H1 (cell line): ENCODE results near the gene KCNB1. TPM values are rescaled to one million over a fixed set of nuclear protein-coding genes. Genes with fewer than 3 reads are reported as not detected.

Source experiments
- CTCF ChIA-PET: fragments of 300-600 bp; sonication (Branson Sonifier 250); formaldehyde crosslinking; loops from one replicate; lab custom pipeline; 2021; ENCODE audit not compliant: partially characterized antibody; lab: Charles Lee
- POLR2A ChIA-PET: fragments of 300-600 bp; sonication (Branson Sonifier 250); formaldehyde crosslinking; loops from one replicate; lab custom pipeline; 2021; ENCODE audit warnings: inconsistent platforms; ENCODE audit not compliant: partially characterized antibody; lab: Charles Lee
- DNase-seq, 2 experiments: peaks; one replicate each; pipeline versions ENCODE4 v3.0.0 to v3.0.0-alpha.2; 2010 to 2022; ENCODE audit warnings: low spot score in 2 of 2, low read depth in 1 of 2, mixed read lengths in 1 of 2
- FAIRE-seq: peaks from 2 replicates; lab custom pipeline; 2011; peaks lifted over from hg19 to GRCh38; lab: Jason Lieb, UNC
- H2AFZ ChIP-seq: 2 replicates; pipeline ENCODE4 v1.8.1; 2012; ENCODE audit warnings: low read length, inconsistent platforms
- H2AK5ac ChIP-seq: 2 replicates; pipeline ENCODE4 v1.6.1; 2013; ENCODE audit warnings: low read depth, low read length
- H2BK120ac ChIP-seq: replicated peaks from 2 replicates; pipeline ENCODE3; 2013; ENCODE audit warnings: low read depth, low read length, inconsistent platforms
- H2BK12ac ChIP-seq: 2 replicates; pipeline ENCODE4 v1.6.1; 2013; ENCODE audit warnings: low read depth, low read length
- H2BK15ac ChIP-seq: 2 replicates; pipeline ENCODE4 v1.6.1; 2013; ENCODE audit warnings: low read length
- H2BK20ac ChIP-seq: 2 replicates; pipeline ENCODE4 v1.6.1; 2013; ENCODE audit warnings: low read length
- H2BK5ac ChIP-seq: 2 replicates; pipeline ENCODE4 v1.6.1; 2013; ENCODE audit warnings: low read depth, low read length
- H3K14ac ChIP-seq: 2 replicates; pipeline ENCODE4 v1.6.1; 2013; ENCODE audit warnings: inconsistent platforms; ENCODE audit not compliant: insufficient read length
- H3K18ac ChIP-seq: 2 replicates; pipeline ENCODE4 v1.6.1; 2013; ENCODE audit warnings: low read length; ENCODE audit errors: extremely low read depth
- H3K23ac ChIP-seq: 2 replicates; pipeline ENCODE4 v1.6.1; 2013; ENCODE audit warnings: inconsistent platforms; ENCODE audit not compliant: insufficient read length
- H3K23me2 ChIP-seq: 2 replicates; pipeline ENCODE4 v1.6.1; 2013; ENCODE audit warnings: low read depth, low read length
- H3K27ac ChIP-seq: 2 replicates; pipeline ENCODE4 v1.6.1; 2011; ENCODE audit warnings: low read depth, low read length, inconsistent platforms
- H3K27me3 ChIP-seq, 4 experiments: replicated peaks in 1 of 4; 1 replicate in 1 of 4; 2 replicates in 3 of 4; pipeline versions ENCODE4 v1.6.1 to v1.8.1; 2011 to 2013; ENCODE audit warnings: low read length in 3 of 4, mild to moderate bottlenecking in 3 of 4, inconsistent platforms in 2 of 4, mixed read lengths in 2 of 4, moderate library complexity in 1 of 4; ENCODE audit not compliant: control insufficient read depth in 3 of 4, insufficient read depth in 3 of 4; ENCODE audit errors: extremely low read depth in 1 of 4
- H3K36me3 ChIP-seq, 4 experiments: 2 replicates each; pipeline versions ENCODE4 v1.6.1 to v1.8.1; 2011 to 2013; ENCODE audit warnings: mild to moderate bottlenecking in 4 of 4, low read length in 3 of 4, moderate library complexity in 2 of 4, control low read depth in 1 of 4, inconsistent platforms in 1 of 4; ENCODE audit not compliant: insufficient read depth in 4 of 4, control insufficient read depth in 2 of 4
- H3K4ac ChIP-seq: replicated peaks from 2 replicates; pipeline ENCODE3; 2013; ENCODE audit warnings: low read length, low read depth, mixed read lengths, inconsistent platforms; ENCODE audit not compliant: insufficient read length
- H3K4me1 ChIP-seq, 4 experiments: replicated peaks in 1 of 4; 1 replicate in 1 of 4; 2 replicates in 3 of 4; pipeline versions ENCODE4 v1.6.1 to v1.8.1; 2011 to 2013; ENCODE audit warnings: low read length in 3 of 4, inconsistent platforms in 2 of 4, mixed read lengths in 1 of 4; ENCODE audit not compliant: insufficient read depth in 4 of 4, control insufficient read depth in 3 of 4
- H3K4me2 ChIP-seq, 2 experiments: 2 replicates each; pipeline versions ENCODE4 v1.6.1 to v1.8.1; 2011 to 2013; ENCODE audit warnings: low read depth in 2 of 2, low read length in 2 of 2, control low read depth in 1 of 2, inconsistent platforms in 1 of 2, mild to moderate bottlenecking in 1 of 2; ENCODE audit not compliant: insufficient read depth in 1 of 2
- H3K4me3 ChIP-seq, 4 experiments: fragments of 200-600, 300-600 bp in 1 of 4; sonication (generic), shearing (Covaris generic), sonication (Bioruptor Twin) in 1 of 4; 2 replicates each; pipeline versions ENCODE4 v1.5.1 to v1.8.1; 2011 to 2016; ENCODE audit warnings: low read length in 4 of 4, low read depth in 3 of 4, control low read depth in 2 of 4, inconsistent platforms in 2 of 4, mild to moderate bottlenecking in 2 of 4, mixed read lengths in 1 of 4, moderate library complexity in 1 of 4; ENCODE audit not compliant: insufficient read depth in 2 of 4; ENCODE audit errors: extremely low read depth in 1 of 4
- H3K56ac ChIP-seq: replicated peaks from 2 replicates; pipeline ENCODE3; 2013; ENCODE audit warnings: low read depth, mild to moderate bottlenecking, mixed read lengths, low read length, inconsistent platforms; ENCODE audit not compliant: insufficient read length
- H3K79me1 ChIP-seq: 2 replicates; pipeline ENCODE4 v1.6.1; 2013; ENCODE audit warnings: low read depth, low read length, control low read depth
- H3K79me2 ChIP-seq, 2 experiments: 2 replicates each; pipeline versions ENCODE4 v1.6.1 to v1.8.1; 2012 to 2013; ENCODE audit warnings: low read length in 2 of 2, mild to moderate bottlenecking in 2 of 2, inconsistent platforms in 1 of 2; ENCODE audit not compliant: insufficient read depth in 2 of 2, control insufficient read depth in 1 of 2
- H3K9ac ChIP-seq, 4 experiments: replicated peaks in 1 of 4; 1 replicate in 1 of 4; 2 replicates in 3 of 4; pipeline versions ENCODE4 v1.6.1 to v1.8.1; 2011 to 2013; ENCODE audit warnings: low read depth in 3 of 4, low read length in 3 of 4, control low read depth in 2 of 4, mild to moderate bottlenecking in 2 of 4, moderate library complexity in 2 of 4, inconsistent platforms in 1 of 4; ENCODE audit errors: extremely low read depth in 1 of 4
- H3K9me3 ChIP-seq, 2 experiments: 2 replicates each; pipeline versions ENCODE4 v1.6.1 to v1.8.1; 2012 to 2013; ENCODE audit warnings: mild to moderate bottlenecking in 2 of 2, moderate library complexity in 2 of 2, control low read depth in 1 of 2, inconsistent platforms in 1 of 2, low read depth in 1 of 2, low read length in 1 of 2, mixed read lengths in 1 of 2; ENCODE audit not compliant: insufficient read depth in 2 of 2
- H4K20me1 ChIP-seq, 2 experiments: replicated peaks in 1 of 2; 2 replicates each; pipeline versions ENCODE3 to v1.8.1; 2011 to 2013; ENCODE audit warnings: inconsistent platforms in 2 of 2, low read length in 2 of 2, mild to moderate bottlenecking in 1 of 2; ENCODE audit not compliant: insufficient read depth in 2 of 2, control insufficient read depth in 1 of 2
- H4K5ac ChIP-seq: 2 replicates; pipeline ENCODE4 v1.6.1; 2013; ENCODE audit warnings: low read length, low read depth, mixed read lengths, inconsistent platforms; ENCODE audit not compliant: insufficient read length
- H4K8ac ChIP-seq: 2 replicates; pipeline ENCODE4 v1.8.0; 2013; ENCODE audit warnings: mild to moderate bottlenecking, moderate library complexity, low read length, inconsistent platforms; ENCODE audit not compliant: insufficient read depth; ENCODE audit errors: extremely low read depth
- H4K91ac ChIP-seq: replicated peaks from 2 replicates; pipeline ENCODE3; 2013; ENCODE audit warnings: low read length, mixed read lengths, inconsistent platforms; ENCODE audit not compliant: insufficient read length
- BRCA1 ChIP-seq: IDR thresholded peaks from 2 replicates; pipeline ENCODE4 v1.6.1; 2012; ENCODE audit warnings: low read depth, low read length, improper control_type of control experiment
- CHD1 ChIP-seq: IDR thresholded peaks from 2 replicates; pipeline ENCODE4 v1.6.1; 2012; ENCODE audit warnings: low read depth, low read length, improper control_type of control experiment
- FOSL1 ChIP-seq: IDR thresholded peaks from 2 replicates; pipeline ENCODE4 v1.6.1; 2011; ENCODE audit warnings: mild to moderate bottlenecking, low read depth, low read length, moderate library complexity; ENCODE audit not compliant: insufficient read depth
- NRF1 ChIP-seq: IDR thresholded peaks from 2 replicates; pipeline ENCODE4 v1.6.1; 2011; ENCODE audit warnings: mild to moderate bottlenecking, low read depth, low read length, improper control_type of control experiment
- SIRT6 ChIP-seq: IDR thresholded peaks from one replicate; pipeline ENCODE4 v1.7.1; 2012; ENCODE audit warnings: low read length, inconsistent platforms
- SUZ12 ChIP-seq: fragments of 200-600 bp; sonication (generic); IDR thresholded peaks from 2 replicates; pipeline ENCODE4 v1.6.1; 2012; ENCODE audit warnings: mild to moderate bottlenecking, inconsistent platforms, low read length, moderate library complexity, mixed read lengths
- TEAD4 ChIP-seq: IDR thresholded peaks from 2 replicates; pipeline ENCODE4 v1.6.1; 2012; ENCODE audit warnings: low read depth, low read length, inconsistent platforms, mixed read lengths
- WGBS, 2 experiments: shearing (Covaris generic) in 1 of 2; methylation state at CpG; one replicate each; pipeline versions ENCODE4 v1.1.6 to v1.1.7; 2013 to 2015; ENCODE audit warnings: low lambda C conversion rate in 2 of 2, mixed read lengths in 2 of 2, inconsistent platforms in 1 of 2, low coverage in 1 of 2, missing lambda C conversion rate in 1 of 2; ENCODE audit not compliant: insufficient replicate concordance in 2 of 2, insufficient coverage in 1 of 2, insufficient read length in 1 of 2; ENCODE audit errors: extremely low coverage in 1 of 2, missing lambda C conversion rate in 1 of 2; 5-methylcytosine and 5-hydroxymethylcytosine counted together
- polyA plus RNA-seq, 7 experiments: library from polyadenylated mRNA; depleted of rRNA in 3 of 7; stranded (reverse) in 5 of 7; unstranded in 2 of 7; fragments of >200 nt in 5 of 7; fragments of 200-250 nt in 2 of 7; gene quantifications; 1 replicate in 5 of 7; 2 replicates in 1 of 7; 4 replicates in 1 of 7; pipeline versions ENCODE4 v1.2.1 to v1.2.3, GENCODE V29; 2011 to 2013; ENCODE audit warnings: missing spikeins in 2 of 7, mixed read lengths in 2 of 7
- total RNA-seq: library from RNA; stranded (reverse); fragmentation: NEBNext Ultra II Directional; extraction: Animal tissue kit (Norgen Biotek cat#: 25700); gene quantifications from 2 replicates; pipeline ENCODE4 v1.2.1, GENCODE V29; 2021

The KCNB1 gene
- total and polyA plus RNA-seq, 2 of the 8 experiments (the other 6 are each of a cell fraction or from before 2014, with no cell fraction given): 0.58 to 0.67 TPM

DNA sequence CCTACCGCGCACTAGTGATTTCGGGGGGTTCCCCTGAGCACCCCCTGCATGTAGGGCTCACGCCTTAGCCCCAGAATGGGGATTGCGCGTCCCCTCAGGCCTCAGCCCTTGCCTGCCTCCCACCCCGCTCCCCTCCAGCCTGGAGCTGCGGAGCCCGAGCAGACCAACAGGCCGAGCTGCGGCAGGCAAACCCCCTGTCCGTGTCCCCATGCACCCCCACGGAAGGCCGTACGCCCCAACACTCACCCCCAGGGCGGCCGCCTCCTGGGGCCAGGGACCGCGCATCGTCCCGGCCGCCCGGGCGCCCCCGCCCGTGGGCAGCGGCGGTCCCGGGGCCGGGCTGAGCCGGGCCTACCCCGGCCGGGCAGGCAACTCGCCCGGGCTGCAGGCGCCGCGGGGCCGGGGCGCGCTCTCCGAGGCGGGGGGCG is 1.2 kb upstream of the KCNB1 start:
- WGBS, 2 experiments: 3% methylated on average over 19 of the region's 44 CpGs; no CpG with 5 or more reads in 1 of the 2 experiments
- ChIA-PET POLR2A (interaction anchor here (0.9 to 1.4 kb wide), 5 partner anchors 9 to 203 kb away, joined by 3 to 4 read pairs (median 4); no protein-coding TSS in a partner anchor), CTCF (interaction anchor here (0.6 to 8.5 kb wide), 42 partner anchors 10 to 399 kb away, joined by 3 to 126 read pairs (median 6); no protein-coding TSS in a partner anchor)
- H2AFZ ChIP-seq: no peak overlapping the region
- TF ChIP-seq SUZ12: no peak
- no peak for TF ChIP-seq FOSL1
- no peak for TF ChIP-seq TEAD4
- TF ChIP-seq SIRT6: no peak
- no peak for TF ChIP-seq BRCA1
- TF ChIP-seq CHD1: no peak
- TF ChIP-seq NRF1: no peak
- H3K56ac ChIP-seq: no peak overlapping the region
- no peak overlapping the region for H4K5ac ChIP-seq
- FAIRE-seq (no peak), DNase-seq (peak in 1 of 2 experiments; percentile 71)
- no peak overlapping the region for H4K8ac ChIP-seq
- H3K23me2 ChIP-seq: peaks cover 6% of the 10 kb centered on the region; the same call in 1 of the 2 replicates
- no peak overlapping the region for H2BK12ac ChIP-seq
- peaks cover 0 to 5% (median under 1%) of the 10 kb centered on the region in 4 experiments; a peak in 2 of 7 replicates for H3K4me1 ChIP-seq
- peak overlapping the region; percentile 88; the same call in 1 of the 2 replicates for H2BK15ac ChIP-seq
- peak overlapping the region; percentile 75 for H3K4ac ChIP-seq
- H2AK5ac ChIP-seq: no peak overlapping the region
- no peak overlapping the region for H3K14ac ChIP-seq
- H3K79me2 ChIP-seq: no peaks in the 10 kb centered on the region
- H4K20me1 ChIP-seq: peaks cover 0 to 5% of the 10 kb centered on the region in 2 experiments
- no peaks in the 10 kb centered on the region; a peak in 1 of 4 replicates for H3K9me3 ChIP-seq
- no peak overlapping the region for H2BK120ac ChIP-seq
- peaks cover 0 to 12% (median 9%) of the 10 kb centered on the region in 4 experiments; a peak in 5 of 7 replicates for H3K27me3 ChIP-seq
- no peak overlapping the region for H2BK20ac ChIP-seq
- H3K27ac ChIP-seq: no peak overlapping the region
- no peaks in the 10 kb centered on the region for H3K79me1 ChIP-seq
- H3K4me3 ChIP-seq: peak overlapping the region; percentile 41 to 75 (median 62)
- no peaks in the 10 kb centered on the region for H3K36me3 ChIP-seq
- H3K18ac ChIP-seq: no peak overlapping the region; the same call in 1 of the 2 replicates
- H2BK5ac ChIP-seq: no peak overlapping the region
- no peak overlapping the region for H3K23ac ChIP-seq
- no peak overlapping the region for H3K9ac ChIP-seq
- peak overlapping the region; percentile 50 to 97 for H3K4me2 ChIP-seq
- no peak overlapping the region for H4K91ac ChIP-seq
